SK-N-SH (cell line): Measurements from ENCODE around the gene DKC1. TPM values are rescaled to one million over a fixed set of nuclear protein-coding genes. Genes with fewer than 3 reads are reported as not detected.

ENCODE experiments used
- CTCF ChIA-PET: fragments of 300-600, 350-600 bp; formaldehyde crosslinking; extraction: SDS; loops from one replicate; lab custom pipeline; 2021; lab: Yijun Ruan, JAX
- POLR2A ChIA-PET: fragments of 350-600 bp; sonication (Branson Sonifier 250); formaldehyde crosslinking; extraction: SDS; loops from one replicate; lab custom pipeline; 2020; ENCODE audit warnings: antibody characterized with exemption, inconsistent platforms; lab: Yijun Ruan, JAX
- DNase-seq: peaks from one replicate; pipeline ENCODE4 v3.0.0; 2012
- H2AFZ ChIP-seq: fragments of 200-600 bp; sonication (generic); 2 replicates; pipeline ENCODE4 v1.8.1; 2016; ENCODE audit warnings: antibody characterized with exemption, mild to moderate bottlenecking, low read depth
- H3F3A ChIP-seq: fragments of 200-600 bp; sonication (generic); replicated peaks from 2 replicates; pipeline ENCODE3; 2016; ENCODE audit warnings: antibody characterized with exemption, mild to moderate bottlenecking; ENCODE audit not compliant: insufficient read depth
- H3K27ac ChIP-seq, 2 experiments: fragments of 200-500 bp in 1 of 2; fragments of 200-600 bp in 1 of 2; sonication (Bioruptor generic) in 1 of 2; sonication (generic), shearing (Covaris generic) in 1 of 2; 2 replicates each; pipeline versions ENCODE4 v1.5.1 to v1.6.1; 2014 to 2016; ENCODE audit warnings: low read depth in 2 of 2, inconsistent platforms in 1 of 2, low read length in 1 of 2, mild to moderate bottlenecking in 1 of 2, mixed read lengths in 1 of 2
- H3K27me3 ChIP-seq: fragments of 200-600 bp; sonication (generic), shearing (Covaris generic); 2 replicates; pipeline ENCODE4 v1.6.1; 2016; ENCODE audit warnings: mixed run types; ENCODE audit not compliant: insufficient read depth
- H3K36me3 ChIP-seq, 2 experiments: fragments of 200-500 bp in 1 of 2; fragments of 200-600 bp in 1 of 2; sonication (Bioruptor generic) in 1 of 2; sonication (generic) in 1 of 2; replicated peaks in 1 of 2; 2 replicates each; pipeline versions ENCODE3 to v1.5.1; 2014 to 2016; ENCODE audit warnings: low read length in 1 of 2, mild to moderate bottlenecking in 1 of 2; ENCODE audit not compliant: insufficient read depth in 2 of 2, control insufficient read depth in 1 of 2
- H3K4me1 ChIP-seq, 2 experiments: fragments of 200-500 bp in 1 of 2; fragments of 200-600 bp in 1 of 2; sonication (Bioruptor generic) in 1 of 2; sonication (generic), shearing (Covaris generic) in 1 of 2; 2 replicates each; pipeline versions ENCODE4 v1.5.1 to v1.6.1; 2014 to 2016; ENCODE audit warnings: low read depth in 1 of 2, low read length in 1 of 2, mixed run types in 1 of 2; ENCODE audit not compliant: insufficient read depth in 2 of 2, control insufficient read depth in 1 of 2
- H3K4me2 ChIP-seq: fragments of 200-600 bp; sonication (generic), shearing (Covaris generic); 2 replicates; pipeline ENCODE4 v1.6.1; 2017; ENCODE audit warnings: mixed run types
- H3K4me3 ChIP-seq, 2 experiments: fragments of 200-500 bp in 1 of 2; fragments of 200-600 bp in 1 of 2; sonication (Bioruptor generic) in 1 of 2; sonication (generic), shearing (Covaris generic) in 1 of 2; 2 replicates each; pipeline versions ENCODE4 v1.5.1 to v1.8.1; 2014 to 2016; ENCODE audit warnings: low read depth in 2 of 2, inconsistent platforms in 1 of 2, low read length in 1 of 2, mild to moderate bottlenecking in 1 of 2, mixed read lengths in 1 of 2, moderate library complexity in 1 of 2
- H3K79me2 ChIP-seq: fragments of 200-600 bp; sonication (generic); 2 replicates; pipeline ENCODE4 v1.8.1; 2017; ENCODE audit warnings: mild to moderate bottlenecking; ENCODE audit not compliant: insufficient read depth
- H3K9ac ChIP-seq: fragments of 200-600 bp; sonication (generic); 2 replicates; pipeline ENCODE4 v1.6.1; 2017; ENCODE audit warnings: mixed run types
- H3K9me2 ChIP-seq: fragments of 200-600 bp; sonication (generic); 2 replicates; pipeline ENCODE4 v1.6.1; 2017; ENCODE audit warnings: mixed run types
- H3K9me3 ChIP-seq: fragments of 200-600 bp; sonication (generic); 2 replicates; pipeline ENCODE4 v1.6.1; 2017; ENCODE audit warnings: mixed run types, mild to moderate bottlenecking, moderate library complexity
- H4K20me1 ChIP-seq: fragments of 200-600 bp; sonication (generic); 2 replicates; pipeline ENCODE4 v1.6.1; 2017; ENCODE audit warnings: mild to moderate bottlenecking, mixed run types; ENCODE audit not compliant: insufficient read depth
- CTCF ChIP-seq: fragments of 200-600 bp; sonication (generic); IDR thresholded peaks from 2 replicates; pipeline ENCODE4 v1.6.1; 2017; ENCODE audit warnings: antibody characterized with exemption, mild to moderate bottlenecking, moderate library complexity
- ELF1 ChIP-seq: IDR thresholded peaks from 2 replicates; pipeline ENCODE4 v1.4.0; 2012
- EP300 ChIP-seq, 2 experiments: IDR thresholded peaks; 2 replicates each; pipeline versions ENCODE4 v1.4.0 to v1.6.1; 2012; ENCODE audit warnings: borderline replicate concordance in 1 of 2, low read depth in 1 of 2, low read length in 1 of 2
- EZH2phosphoT487 ChIP-seq: fragments of 200-600 bp; sonication (generic); IDR thresholded peaks from 2 replicates; pipeline ENCODE4 v1.6.1; 2017; ENCODE audit warnings: low read depth, mixed run types, mild to moderate bottlenecking, antibody characterized with exemption, moderate library complexity, borderline replicate concordance
- GABPA ChIP-seq: IDR thresholded peaks from 2 replicates; pipeline ENCODE4 v1.4.0; 2012; ENCODE audit warnings: low read depth, mild to moderate bottlenecking
- NFIC ChIP-seq: IDR thresholded peaks from 2 replicates; pipeline ENCODE4 v1.4.0; 2012; ENCODE audit warnings: borderline replicate concordance
- NRF1 ChIP-seq: IDR thresholded peaks from 2 replicates; pipeline ENCODE4 v1.6.1; 2012; ENCODE audit warnings: low read depth, mild to moderate bottlenecking, low read length
- POLR2AphosphoS5 ChIP-seq: IDR thresholded peaks from 2 replicates; pipeline ENCODE4 v1.6.1; 2012; ENCODE audit warnings: low read depth, low read length
- RAD21 ChIP-seq: IDR thresholded peaks from 2 replicates; pipeline ENCODE4 v1.6.1; 2012; ENCODE audit warnings: mild to moderate bottlenecking, low read length
- RFX5 ChIP-seq: IDR thresholded peaks from 2 replicates; pipeline ENCODE4 v1.6.1; 2012; ENCODE audit warnings: mild to moderate bottlenecking, improper control_type of control experiment, low read length
- SIN3A ChIP-seq: IDR thresholded peaks from 2 replicates; pipeline ENCODE4 v1.6.1; 2012; ENCODE audit warnings: low read depth, mild to moderate bottlenecking, low read length, moderate library complexity, borderline replicate concordance
- SMC3 ChIP-seq: IDR thresholded peaks from 2 replicates; pipeline ENCODE4 v1.6.1; 2012; ENCODE audit warnings: low read depth, low read length, improper control_type of control experiment
- TAF1 ChIP-seq: IDR thresholded peaks from 2 replicates; pipeline ENCODE4 v1.6.1; 2012; ENCODE audit warnings: low read depth, mild to moderate bottlenecking, low read length, moderate library complexity, borderline replicate concordance
- YY1 ChIP-seq: IDR thresholded peaks from 2 replicates; pipeline ENCODE4 v1.4.0; 2012; ENCODE audit warnings: low read depth, mild to moderate bottlenecking
- WGBS: methylation state at CpG from one replicate; pipeline ENCODE4 v1.1.6; 2017; ENCODE audit warnings: low lambda C conversion rate; 5-methylcytosine and 5-hydroxymethylcytosine counted together
- polyA plus RNA-seq, 3 experiments: library from polyadenylated mRNA; depleted of rRNA; stranded (reverse); fragments of >200 nt; gene quantifications; 2 replicates each; pipeline ENCODE4 v1.2.3, GENCODE V29; 2012
- TF ChIP-seq, protein P1 (sequence below): IDR thresholded peaks from 2 replicates; pipeline ENCODE4 v1.4.0; 2012; ENCODE audit warnings: low read depth

Gene DKC1
- polyA plus RNA-seq (2012; rRNA removed): 53.0 and 73.6 TPM in 2 replicates
- 65.2 and 81.9 TPM in 2 replicates for polyA plus RNA-seq (2012; cell fraction: cytosol; rRNA removed)
- 47.2 and 93.2 TPM in 2 replicates for polyA plus RNA-seq (2012; cell fraction: nucleus; rRNA removed)

DNA sequence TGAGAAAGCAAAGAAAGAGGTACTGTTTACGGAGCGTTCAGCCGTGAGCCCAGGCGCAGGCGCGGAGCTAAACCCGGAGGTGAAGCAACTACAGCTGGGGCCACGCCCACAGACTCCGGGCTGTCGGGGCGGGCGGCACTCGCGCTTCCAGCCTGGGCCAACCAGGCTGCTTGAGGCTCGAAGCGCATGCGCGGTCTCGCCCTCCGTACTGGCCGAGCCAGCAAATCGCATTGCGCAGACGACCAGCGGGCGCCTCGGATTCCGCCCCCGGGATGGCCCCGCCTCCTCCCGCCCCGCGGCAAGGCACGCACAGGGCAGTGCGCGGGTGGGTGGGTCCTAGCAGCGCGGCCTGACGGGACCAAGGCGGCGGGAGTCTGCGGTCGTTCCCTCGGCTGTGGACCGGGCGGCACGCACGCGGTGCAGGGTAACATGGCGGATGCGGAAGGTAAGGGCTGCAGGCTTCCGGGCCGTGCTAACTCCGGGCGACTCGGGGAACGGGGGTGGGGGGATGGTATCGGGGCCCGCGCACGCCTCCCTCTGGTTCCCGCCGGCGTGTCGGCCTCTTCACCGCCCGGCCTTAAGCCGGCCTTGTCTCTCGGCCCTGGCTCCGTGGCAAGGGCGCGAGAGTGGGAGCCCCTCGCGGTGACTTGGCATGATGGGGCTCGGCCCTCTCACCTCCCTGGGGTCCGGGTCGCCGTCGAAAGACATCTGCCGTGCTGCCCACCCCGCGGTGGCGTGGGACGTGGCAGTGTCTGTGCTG is at the start of gene DKC1:
TSS of gene DKC1 (plus strand) at position 328 of the 760 bp plus-strand sequence. CDS start at position 430, 102 bp downstream.
- H3K9ac ChIP-seq: peak within 1 kb of the TSS; percentile 77
- H2AFZ ChIP-seq: peak within 1 kb of the TSS; percentile 91
- H4K20me1 ChIP-seq: peaks cover 6% of the 10 kb centered on the region; the same call in 1 of the 2 replicates
- H3K79me2 ChIP-seq: peaks cover 33% of the 10 kb centered on the region
- peak; percentile 85 for TF ChIP-seq NRF1
- TF ChIP-seq TAF1: peak; percentile 40; the same call in 1 of the 2 replicates
- no peak for TF ChIP-seq EZH2phosphoT487
- peak; percentile 60 for TF ChIP-seq YY1
- TF ChIP-seq CTCF: peak; percentile 24
- peak; percentile 21; the same call in 1 of the 2 replicates for TF ChIP-seq SIN3A
- TF ChIP-seq, protein P1, sequence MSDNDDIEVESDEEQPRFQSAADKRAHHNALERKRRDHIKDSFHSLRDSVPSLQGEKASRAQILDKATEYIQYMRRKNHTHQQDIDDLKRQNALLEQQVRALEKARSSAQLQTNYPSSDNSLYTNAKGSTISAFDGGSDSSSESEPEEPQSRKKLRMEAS: peak; percentile 93
- TF ChIP-seq ELF1: peak; percentile 21; the same call in 1 of the 2 replicates
- TF ChIP-seq NFIC: no peak
- TF ChIP-seq POLR2AphosphoS5: peak; percentile 77
- no peak for TF ChIP-seq RFX5
- TF ChIP-seq GABPA: 0 out of 2 replicates have a peak, but pooled peaks have one; percentile 40
- peaks cover 0 to 9% of the 10 kb centered on the region in 2 experiments; a peak in 2 of 4 replicates for H3K4me1 ChIP-seq
- no peaks in the 10 kb centered on the region for H3K9me3 ChIP-seq
- peak within 1 kb of the TSS; percentile 77 to 80 for H3K4me3 ChIP-seq
- H3K9me2 ChIP-seq: no peaks in the 10 kb centered on the region
- POLR2A ChIA-PET: interaction anchor here (0.6 to 1.2 kb wide), 4 partner anchors 10 to 42 kb away, joined by 3 to 5 read pairs (median 4); partner anchors contain the start of gene MPP1
- peaks cover 27 to 28% of the 10 kb centered on the region in 2 experiments for H3K36me3 ChIP-seq
- peak within 1 kb of the TSS; percentile 92 for H3K4me2 ChIP-seq
- peak; percentile 92 for DNase-seq
- H3K27me3 ChIP-seq: no peaks in the 10 kb centered on the region
- H3K27ac ChIP-seq: peak within 1 kb of the TSS; percentile 68 to 97
- 5% methylated on average over 16 of the region's 84 CpGs for WGBS
- H3F3A ChIP-seq: no peaks in the 10 kb centered on the region
- CTCF ChIA-PET: interaction anchor here (0.6 to 3.3 kb wide), 4 partner anchors 12 to 200 kb away, joined by 3 to 17 read pairs (median 4); partner anchors contain the start of gene GAB3

- Histone ChIP-seq H3K9ac (no peak overlapping the region), H3K9me2 (no peaks in the 10 kb centered on the region), H3K9me3 (no peaks in the 10 kb centered on the region), H3K36me3 (no peaks in the 10 kb centered on the region), H3K4me3 (no peak overlapping the region), H3K27me3 (no peaks in the 10 kb centered on the region), H4K20me1 (no peaks in the 10 kb centered on the region), H3K4me1 (no peaks in the 10 kb centered on the region), H3K4me2 (no peak overlapping the region), H3K79me2 (no peaks in the 10 kb centered on the region), H2AFZ (no peak overlapping the region), H3K27ac (no peak overlapping the region), H3F3A (no peaks in the 10 kb centered on the region)
- ChIA-PET POLR2A (no interaction called here), CTCF (no interaction called here)
- 0% methylated on average over 2 of the region's 2 CpGs for WGBS
- DNase-seq: peak; percentile 63
- TF ChIP-seq CTCF: peak; percentile 88
- TF ChIP-seq RAD21: peak; percentile 78
- peak; percentile 70 for TF ChIP-seq SMC3
- TF ChIP-seq EP300 (IDR thresholded peaks at IDR 0.05; ENCODE audit: borderline replicate concordance in 1 of 2, low read depth in 1 of 2, low read length in 1 of 2): no peak
Measured at GRCh38 chrX:154714925-154715324, 47.7 kb upstream of the DKC1 start.
